IMR-90 (cell line): Measurements from ENCODE around the gene PRDM1. TPM values are rescaled to one million over a fixed set of nuclear protein-coding genes. Genes with fewer than 3 reads are reported as not detected.

ENCODE experiments used
- ATAC-seq: fragments of 200-7000 bp; cut with Tn5 transposase; 2 replicates; pipeline ENCODE4 v1.9.1; 2020; ENCODE audit warnings: low read depth, mild to moderate bottlenecking, moderate library complexity
- BruUV-seq: library from RNA; stranded (reverse); fragments of 400-500 nt; replicated peaks from 2 replicates; lab custom pipeline; 2021; lab: Mats Ljungman, UMichigan
- CTCF ChIA-PET: fragments of 300-600 bp; formaldehyde crosslinking; extraction: SDS; loops from one replicate; lab custom pipeline; 2021; ENCODE audit warnings: antibody characterized with exemption; lab: Yijun Ruan, JAX
- POLR2A ChIA-PET: fragments of 300-600 bp; sonication (Branson Sonifier 250); formaldehyde crosslinking; loops from one replicate; lab custom pipeline; 2022; ENCODE audit warnings: antibody characterized with exemption; ENCODE audit not compliant: unreplicated experiment; lab: Charles Lee
- DNase-seq: peaks from one replicate; pipeline ENCODE4 v3.0.0; 2013
- H2AFZ ChIP-seq: replicated peaks from 2 replicates; pipeline ENCODE3; 2013; ENCODE audit warnings: low read length, mild to moderate bottlenecking; ENCODE audit not compliant: poor library complexity
- H2AK5ac ChIP-seq: 2 replicates; pipeline ENCODE4 v1.6.1; 2013; ENCODE audit warnings: low read depth, low read length, inconsistent platforms
- H2AK9ac ChIP-seq: replicated peaks from 2 replicates; pipeline ENCODE3; 2013; ENCODE audit warnings: mild to moderate bottlenecking, low read depth, low read length, moderate library complexity; ENCODE audit not compliant: poor library complexity
- H2BK120ac ChIP-seq: 2 replicates; pipeline ENCODE4 v1.6.1; 2013; ENCODE audit warnings: low read depth, low read length, inconsistent platforms
- H2BK15ac ChIP-seq: 3 replicates; pipeline ENCODE4 v1.6.1; 2013; ENCODE audit warnings: low read depth, low read length, inconsistent platforms
- H2BK20ac ChIP-seq: 2 replicates; pipeline ENCODE4 v1.6.1; 2013; ENCODE audit warnings: low read depth, mild to moderate bottlenecking, inconsistent platforms, low read length, moderate library complexity
- H2BK5ac ChIP-seq: 2 replicates; pipeline ENCODE4 v1.6.1; 2013; ENCODE audit warnings: mild to moderate bottlenecking, low read depth, low read length, inconsistent platforms; ENCODE audit not compliant: poor library complexity, severe bottlenecking
- H3K14ac ChIP-seq: replicated peaks from 2 replicates; pipeline ENCODE4 v1.6.1; 2013; ENCODE audit warnings: low read depth, low read length, inconsistent platforms
- H3K18ac ChIP-seq: 2 replicates; pipeline ENCODE4 v1.6.1; 2013; ENCODE audit warnings: low read depth, low read length, control low read depth
- H3K23ac ChIP-seq: 2 replicates; pipeline ENCODE4 v1.6.1; 2013; ENCODE audit warnings: low read depth, low read length, inconsistent platforms
- H3K27ac ChIP-seq: 2 replicates; pipeline ENCODE4 v1.5.1; 2013; ENCODE audit warnings: mild to moderate bottlenecking, control low read depth, low read length; ENCODE audit not compliant: insufficient read depth
- H3K27me3 ChIP-seq: 2 replicates; pipeline ENCODE4 v1.6.1; 2013; ENCODE audit warnings: low read length; ENCODE audit not compliant: control insufficient read depth, insufficient read depth
- H3K36me3 ChIP-seq: 2 replicates; pipeline ENCODE4 v1.6.1; 2013; ENCODE audit warnings: low read length, mixed read lengths; ENCODE audit not compliant: control insufficient read depth, insufficient read depth
- H3K4ac ChIP-seq: 2 replicates; pipeline ENCODE4 v1.6.1; 2013; ENCODE audit warnings: low read depth, low read length, inconsistent platforms
- H3K4me1 ChIP-seq: 2 replicates; pipeline ENCODE4 v1.6.1; 2013; ENCODE audit warnings: low read length, mixed read lengths; ENCODE audit not compliant: control insufficient read depth, insufficient read depth
- H3K4me2 ChIP-seq: 2 replicates; pipeline ENCODE4 v1.6.1; 2013; ENCODE audit warnings: low read depth, mild to moderate bottlenecking, control low read depth, low read length, moderate library complexity
- H3K4me3 ChIP-seq: 2 replicates; pipeline ENCODE4 v1.5.1; 2013; ENCODE audit warnings: low read depth, mild to moderate bottlenecking, control low read depth, low read length, moderate library complexity; ENCODE audit not compliant: insufficient read depth
- H3K56ac ChIP-seq: 2 replicates; pipeline ENCODE4 v1.6.1; 2013; ENCODE audit warnings: low read length, inconsistent platforms; ENCODE audit not compliant: insufficient read depth; ENCODE audit errors: extremely low read depth
- H3K79me1 ChIP-seq, 2 experiments: 2 replicates each; pipeline ENCODE4 v1.6.1; 2013; ENCODE audit warnings: low read length in 2 of 2, inconsistent platforms in 1 of 2, low read depth in 1 of 2
- H3K9ac ChIP-seq: 2 replicates; pipeline ENCODE4 v1.6.1; 2013; ENCODE audit warnings: low read depth, low read length, control low read depth
- H3K9me1 ChIP-seq: 2 replicates; pipeline ENCODE4 v1.6.1; 2013; ENCODE audit warnings: low read length, inconsistent platforms; ENCODE audit not compliant: insufficient read depth
- H3K9me3 ChIP-seq: 2 replicates; pipeline ENCODE4 v1.6.1; 2013; ENCODE audit warnings: low read length; ENCODE audit not compliant: control insufficient read depth, insufficient read depth
- H4K20me1 ChIP-seq: 2 replicates; pipeline ENCODE4 v1.6.1; 2013; ENCODE audit warnings: low read length, inconsistent platforms; ENCODE audit not compliant: insufficient read depth
- H4K5ac ChIP-seq: 2 replicates; pipeline ENCODE4 v1.6.1; 2013; ENCODE audit warnings: mild to moderate bottlenecking, low read depth, low read length, control low read depth
- H4K8ac ChIP-seq, 2 experiments: 2 replicates each; pipeline ENCODE4 v1.6.1; 2013; ENCODE audit warnings: low read depth in 2 of 2, low read length in 2 of 2, control low read depth in 1 of 2, inconsistent platforms in 1 of 2
- H4K91ac ChIP-seq: 2 replicates; pipeline ENCODE4 v1.6.1; 2013; ENCODE audit warnings: low read depth, low read length, inconsistent platforms; ENCODE audit not compliant: insufficient read depth
- BHLHE40 ChIP-seq: fragments of 150-350 bp; IDR thresholded peaks from 2 replicates; pipeline ENCODE4 v1.6.1; 2016; ENCODE audit warnings: mild to moderate bottlenecking, low read depth, low read length
- CEBPB ChIP-seq: IDR thresholded peaks from 2 replicates; pipeline ENCODE4 v1.6.1; 2012; ENCODE audit warnings: low read depth, low read length, improper control_type of control experiment
- CHD1 ChIP-seq: IDR thresholded peaks from 2 replicates; pipeline ENCODE4 v1.6.1; 2012; ENCODE audit warnings: low read depth, low read length, improper control_type of control experiment
- CTCF ChIP-seq: conservative IDR thresholded peaks from 2 replicates; pipeline ENCODE4 v1.5.1; 2012; ENCODE audit warnings: mild to moderate bottlenecking, low read depth, low read length, improper control_type of control experiment
- ELK1 ChIP-seq: fragments of 150-350 bp; IDR thresholded peaks from 2 replicates; pipeline ENCODE4 v1.6.1; 2016; ENCODE audit warnings: low read depth, mild to moderate bottlenecking, low read length, moderate library complexity, borderline replicate concordance
- FOS ChIP-seq: fragments of 150-350 bp; IDR thresholded peaks from 2 replicates; pipeline ENCODE4 v1.6.1; 2016; ENCODE audit warnings: low read depth, low read length
- MAFK ChIP-seq: IDR thresholded peaks from 2 replicates; pipeline ENCODE4 v1.6.1; 2012; ENCODE audit warnings: low read depth, low read length, improper control_type of control experiment
- MXI1 ChIP-seq: IDR thresholded peaks from 2 replicates; pipeline ENCODE4 v1.6.1; 2012; ENCODE audit warnings: low read depth, mild to moderate bottlenecking, low read length, moderate library complexity, borderline replicate concordance
- NFE2L2 ChIP-seq: fragments of 150-350 bp; IDR thresholded peaks from 2 replicates; pipeline ENCODE4 v1.6.1; 2016; ENCODE audit warnings: low read depth, mild to moderate bottlenecking, low read length
- POLR2A ChIP-seq: IDR thresholded peaks from 2 replicates; pipeline ENCODE4 v1.6.1; 2012; ENCODE audit warnings: mild to moderate bottlenecking, low read depth, low read length
- RAD21 ChIP-seq: IDR thresholded peaks from 2 replicates; pipeline ENCODE4 v1.6.1; 2012; ENCODE audit warnings: low read length, improper control_type of control experiment
- RCOR1 ChIP-seq: IDR thresholded peaks from 2 replicates; pipeline ENCODE4 v1.6.1; 2012; ENCODE audit warnings: mild to moderate bottlenecking, low read length, improper control_type of control experiment; ENCODE audit not compliant: insufficient replicate concordance
- RFX5 ChIP-seq: IDR thresholded peaks from 2 replicates; pipeline ENCODE4 v1.8.0; 2012; ENCODE audit warnings: low read depth, mild to moderate bottlenecking, low read length, moderate library complexity
- USF2 ChIP-seq: fragments of 150-350 bp; IDR thresholded peaks from 2 replicates; pipeline ENCODE4 v1.6.1; 2017; ENCODE audit warnings: mild to moderate bottlenecking, antibody characterized with exemption, low read length, low read depth
- WGBS, 2 experiments: methylation state at CpG; one replicate each; pipeline versions ENCODE4 v1.1.5 to v1.1.7; 2013; ENCODE audit warnings: missing lambda C conversion rate in 2 of 2; ENCODE audit not compliant: insufficient read length in 1 of 2; ENCODE audit errors: extremely low coverage in 2 of 2; 5-methylcytosine and 5-hydroxymethylcytosine counted together
- dilution Hi-C: fragments of 300-500 bp; cut with HindIII; formaldehyde crosslinking; loops from one replicate; pipeline ENCODE4 v1.14.3; 2018; ENCODE audit warnings: low sequenced_read_pairs; ENCODE audit not compliant: unreplicated experiment
- in situ Hi-C: fragments of 300-500 bp; cut with MboI; formaldehyde crosslinking; loops from 3 replicates; pipeline ENCODE4 v1.14.3; 2019; ENCODE audit warnings: low sequenced_read_pairs, inconsistent platforms, mixed read lengths
- intact Hi-C: fragments of 100-400 bp; cut with micrococcal nuclease; formaldehyde crosslinking; loops from 2 replicates; pipeline ENCODE4 v1.10.0; 2022
- polyA plus RNA-seq, 3 experiments: library from polyadenylated mRNA; depleted of rRNA; stranded (reverse); fragments of >200 nt; gene quantifications; 2 replicates each; pipeline ENCODE4 v1.2.3, GENCODE V29; 2012; ENCODE audit warnings: low replicate concordance in 1 of 3
- total RNA-seq: library from RNA; depleted of rRNA; stranded (reverse); fragments of >200 nt; gene quantifications from 2 replicates; pipeline ENCODE4 v1.2.3, GENCODE V29; 2012

The PRDM1 gene
- total and polyA plus RNA-seq, 2 of the 4 experiments (the other 2 are of a cell fraction): 2.3 to 3.0 TPM

- H3K27ac ChIP-seq: no peak overlapping the region
- H2BK20ac ChIP-seq: no peak overlapping the region
- H4K8ac ChIP-seq: peak overlapping the region in 1 of 2 experiments; percentile 52; a peak in 3 of 4 replicates
- ChIA-PET POLR2A (no interaction called here), CTCF (no interaction called here)
- dilution Hi-C loops (no loop called here), in situ Hi-C loops (no loop called here), intact Hi-C loops (no loop called here)
- H2AK5ac ChIP-seq: no peak overlapping the region
- H3K56ac ChIP-seq: no peak overlapping the region
- no peaks in the 10 kb centered on the region for H4K20me1 ChIP-seq
- no peak overlapping the region for H2AK9ac ChIP-seq
- DNase-seq: no peak
- no peak overlapping the region for H3K4me2 ChIP-seq
- H3K18ac ChIP-seq: peak overlapping the region; percentile 49; the same call in 1 of the 2 replicates
- H4K91ac ChIP-seq: no peak overlapping the region
- no peak overlapping the region for H2BK15ac ChIP-seq
- H3K9me1 ChIP-seq: peaks cover 6% of the 10 kb centered on the region; the same call in 1 of the 2 replicates
- H3K27me3 ChIP-seq: no peaks in the 10 kb centered on the region
- H3K23ac ChIP-seq: no peak overlapping the region
- no peak overlapping the region for H2BK5ac ChIP-seq
- peaks cover 4% of the 10 kb centered on the region for H3K4me1 ChIP-seq
- no TSS peak for BruUV-seq
- H3K36me3 ChIP-seq: no peaks in the 10 kb centered on the region
- peak overlapping the region; percentile 51 for H2AFZ ChIP-seq
- no peak overlapping the region for H3K9ac ChIP-seq
- H3K4me3 ChIP-seq: no peak overlapping the region
- H3K14ac ChIP-seq: 0 out of 2 replicates have a peak overlapping the region, but pooled peaks have one; percentile 19
- no peaks in the 10 kb centered on the region for H3K9me3 ChIP-seq
- H4K5ac ChIP-seq: peak overlapping the region; percentile 46; the same call in 1 of the 2 replicates
- 60% methylated on average over 1 of the region's 3 CpGs; no CpG with 5 or more reads in 1 of the 2 experiments for whole genome bisulfite sequencing, 2 experiments
- no peak for ATAC-seq
- TF ChIP-seq RAD21 (no peak), CEBPB (no peak), RFX5 (no peak), POLR2A (no peak), RCOR1 (no peak), CTCF (no peak), BHLHE40 (no peak), USF2 (no peak), MAFK (no peak), FOS (no peak), CHD1 (no peak), ELK1 (no peak), NFE2L2 (no peak), MXI1 (no peak)
- H3K4ac ChIP-seq: no peak overlapping the region
- H3K79me1 ChIP-seq: no peaks in the 10 kb centered on the region
- H2BK120ac ChIP-seq: peak overlapping the region; percentile 41; the same call in 1 of the 2 replicates
These were observed 34.9 kb upstream of the PRDM1 start for GRCh38 chr6:106051226-106051625.
